ENCODE measurements around the gene MAMDC4. TPM values are rescaled to one million over a fixed set of nuclear protein-coding genes. Genes with fewer than 3 reads are reported as not detected.

The MAMDC4 gene
- total RNA-seq, 1 experiment from 2014 or later = 17.3 TPM

DNA sequence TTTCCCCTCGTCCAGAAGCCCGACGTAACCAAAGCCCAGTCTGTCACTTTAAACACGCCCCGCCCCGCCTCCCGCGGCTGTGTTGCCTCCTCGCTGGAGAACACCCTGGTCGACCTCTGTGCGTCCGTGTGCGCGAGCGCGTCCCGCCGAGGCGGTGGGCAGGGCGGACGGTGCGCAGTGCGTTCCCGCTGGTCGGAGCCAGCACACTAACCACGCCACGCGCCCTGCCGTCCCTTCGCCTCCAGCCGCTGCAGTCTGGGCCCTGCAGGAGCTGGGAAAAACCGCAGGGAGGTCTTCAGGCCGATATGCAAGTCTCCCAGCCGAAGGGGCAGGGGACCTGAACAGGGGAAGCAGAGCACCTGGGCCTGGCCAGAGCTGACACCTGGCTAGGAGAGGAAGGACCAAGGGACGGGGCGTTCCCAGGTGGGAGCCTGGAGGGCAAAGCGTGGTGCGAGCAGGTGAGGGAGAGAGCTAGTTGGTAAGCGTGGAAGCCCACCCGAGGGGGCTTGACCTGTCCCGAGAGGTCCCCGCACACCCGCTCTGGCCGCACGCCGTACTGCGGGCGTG lies 4.2 kb upstream of the MAMDC4 start:
- peaks cover 16% of the 10 kb centered on the region; the same call in 1 of the 2 replicates for H3K79me2 ChIP-seq (ENCODE audit: insufficient read depth, low read length)
- H3K27me3 ChIP-seq (ENCODE audit: insufficient read depth, low read length) = no peaks in the 10 kb centered on the region
- TF ChIP-seq SP1 (IDR thresholded peaks at IDR 0.05; ENCODE audit: low read depth) (no peak), POLR2A (IDR thresholded peaks at IDR 0.05; ENCODE audit: borderline replicate concordance, extremely low read depth, insufficient read depth, insufficient read length) (peak; percentile 81), ELF1 (IDR thresholded peaks at IDR 0.05; ENCODE audit: borderline replicate concordance, low read depth) (no peak), ZFX (IDR thresholded peaks at IDR 0.05) (peak; percentile 66), FOSL1 (IDR thresholded peaks at IDR 0.05; ENCODE audit: low read depth) (no peak), TCF7L2 (IDR thresholded peaks at IDR 0.05; ENCODE audit: borderline replicate concordance, extremely low read depth, insufficient read depth, insufficient read length) (peak; percentile 24), ZNF274 (IDR thresholded peaks at IDR 0.05; ENCODE audit: low read depth, low read length) (no peak), POLR2AphosphoS5 (IDR thresholded peaks at IDR 0.05; ENCODE audit: low read depth, low read length) (peak; percentile 70; the same call in 1 of the 2 replicates)
- DNase-seq (ENCODE audit: low read depth, low spot score) (peak; percentile 67), ATAC-seq (peak; percentile 64)
- peak overlapping the region; percentile 88 for H3K27ac ChIP-seq (ENCODE audit: low read depth, low read length)
- H3K4me2 ChIP-seq (ENCODE audit: low read length) = peak overlapping the region; percentile 98
- H3K36me3 ChIP-seq (ENCODE audit: control insufficient read depth in 1 of 2, insufficient read depth in 2 of 2, low read length in 2 of 2) = peaks cover 0 to 14% of the 10 kb centered on the region in 2 experiments; a peak in 1 of 4 replicates
- no peaks in the 10 kb centered on the region for H3K9me2 ChIP-seq (ENCODE audit: insufficient read depth)
- H3K4me3 ChIP-seq (replicated peaks in 1 of 2; ENCODE audit: low read depth in 1 of 2, low read length in 2 of 2) = peak overlapping the region; percentile 85 to 99
- RAD21 ChIA-PET (ENCODE audit: low non-redundant PET in 1 of 2, low total read pairs in 2 of 2, uncharacterized antibody in 2 of 2, unreplicated experiment in 2 of 2) = interaction anchor here in 1 of 2 experiments (0.6 to 1.0 kb wide), 2 partner anchors 153 to 187 kb away, joined by 3 read pairs; no protein-coding TSS in a partner anchor
- CTCF ChIA-PET = interaction anchor here (1.0 to 2.2 kb wide), 4 partner anchors 38 to 187 kb away, joined by 3 to 9 read pairs (median 4); partner anchors contain the start of gene TRAF2
- POLR2A ChIA-PET = interaction anchor here (0.6 to 0.9 kb wide), 2 partner anchors 18 to 24 kb away, joined by 3 to 4 read pairs; partner anchors contain the start of gene EDF1
- BruUV-seq (replicated peaks) = no TSS peak
- peak overlapping the region; percentile 96 for H3K9ac ChIP-seq (ENCODE audit: low read length)
- intact Hi-C loops (cut with micrococcal nuclease) = loop anchor here (2.0 to 10.0 kb wide), 3 partner anchors 57 to 179 kb away; partner anchors contain the start of genes ABCA2, C8G, FBXW5 and TMEM141
- no peaks in the 10 kb centered on the region for H3K9me3 ChIP-seq (ENCODE audit: control insufficient read depth in 1 of 2, insufficient read depth in 1 of 2, low read depth in 1 of 2, low read length in 2 of 2)
- no peaks in the 10 kb centered on the region for H4K20me1 ChIP-seq (ENCODE audit: insufficient read depth)
- no peak overlapping the region for H2AFZ ChIP-seq (ENCODE audit: low read depth, low read length, poor library complexity, severe bottlenecking)
- peaks cover 11 to 25% of the 10 kb centered on the region in 2 experiments for H3K4me1 ChIP-seq (ENCODE audit: control insufficient read depth in 1 of 2, insufficient read depth in 2 of 2, low read length in 2 of 2)
